Measurements from ENCODE around the gene HAPLN1. TPM values are rescaled to one million over a fixed set of nuclear protein-coding genes. Genes with fewer than 3 reads are reported as not detected.

Gene HAPLN1
- total RNA-seq, 1 experiment from 2014 or later, result 7.8 TPM

DNA sequence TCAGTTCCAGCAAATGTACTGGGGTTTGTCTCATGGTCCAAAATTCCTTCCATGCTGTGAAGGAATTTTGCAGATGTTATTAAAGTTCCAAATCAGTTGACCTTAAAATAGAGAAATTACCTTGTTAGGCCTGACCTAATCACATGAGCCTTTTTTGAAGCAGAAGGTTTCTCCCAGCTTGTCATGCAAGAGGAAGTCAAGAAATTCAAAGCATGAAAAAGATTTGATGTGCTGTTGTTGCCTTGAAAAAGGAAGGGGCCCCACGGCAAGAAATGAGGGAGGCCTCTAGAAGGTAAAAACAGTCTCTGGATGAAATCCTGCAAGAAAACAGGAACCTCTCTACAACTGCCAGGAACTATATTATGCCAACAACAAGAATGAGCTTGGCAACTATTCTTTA lies 24.2 kb upstream of the HAPLN1 start:
- H3K27me3 ChIP-seq (ENCODE audit: low read length), result no peaks in the 10 kb centered on the region
- no peak for TF ChIP-seq CTCF (conservative IDR thresholded peaks at IDR 0.05; ENCODE audit: low read depth, low read length)
- no peak for TF ChIP-seq EZH2 (IDR thresholded peaks at IDR 0.05; ENCODE audit: low read length, unreplicated experiment)
- no peak for TF ChIP-seq EZH2phosphoT487 (IDR thresholded peaks at IDR 0.05; ENCODE audit: borderline replicate concordance, low read length)
- no peak overlapping the region for H3K27ac ChIP-seq (ENCODE audit: low read length)
- ATAC-seq (no peak), DNase-seq (no peak)
- CTCF ChIA-PET, result no interaction called here
- no peaks in the 10 kb centered on the region for H3K9me2 ChIP-seq (replicated peaks; ENCODE audit: low read length)
- no peaks in the 10 kb centered on the region for H3K4me1 ChIP-seq (ENCODE audit: insufficient read depth, low read length)
- H2AFZ ChIP-seq (ENCODE audit: low read length), result no peak overlapping the region
- BruUV-seq (replicated peaks), result no TSS peak
- intact Hi-C loops (cut with micrococcal nuclease), result no loop called here
- no peak overlapping the region for H3K4me3 ChIP-seq (ENCODE audit: low read length)
- no peaks in the 10 kb centered on the region for H3F3A ChIP-seq (ENCODE audit: low read length, unreplicated experiment)
- POLR2A ChIA-PET (ENCODE audit: unreplicated experiment), result no interaction called here
- no peaks in the 10 kb centered on the region for H3K36me3 ChIP-seq (ENCODE audit: low read depth, low read length)
- H3K4me2 ChIP-seq (ENCODE audit: low read length), result no peak overlapping the region
- no peak overlapping the region for H3K9ac ChIP-seq (ENCODE audit: low read length)
- no peaks in the 10 kb centered on the region for H3K79me2 ChIP-seq (ENCODE audit: low read length)
- H3K9me3 ChIP-seq (ENCODE audit: low read length), result no peaks in the 10 kb centered on the region
- no peaks in the 10 kb centered on the region for H4K20me1 ChIP-seq (ENCODE audit: low read length)

DNA sequence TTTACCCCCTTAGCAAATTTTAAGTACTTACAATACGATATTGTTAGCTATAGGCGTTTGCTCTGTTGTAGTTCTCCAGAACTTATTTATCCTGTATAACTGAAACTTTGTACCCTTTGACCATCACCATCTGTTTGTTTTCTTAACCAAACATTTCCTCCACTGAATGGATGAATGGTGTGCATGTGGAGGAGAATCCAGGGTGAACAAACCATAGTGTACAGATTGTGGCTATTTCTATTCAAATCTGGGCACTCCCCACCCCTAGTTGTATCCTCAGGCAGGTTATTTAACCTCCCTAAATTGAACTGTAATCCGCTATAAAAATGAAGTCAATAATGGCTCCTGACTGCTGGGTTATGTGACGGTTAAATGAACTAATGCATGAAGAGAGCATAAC lies 21.4 kb upstream of the HAPLN1 start:
- H3K4me1 ChIP-seq (ENCODE audit: insufficient read depth, low read length), result peaks cover 8% of the 10 kb centered on the region; the same call in 1 of the 2 replicates
- H4K20me1 ChIP-seq (ENCODE audit: low read length), result no peaks in the 10 kb centered on the region
- TF ChIP-seq EZH2phosphoT487 (IDR thresholded peaks at IDR 0.05; ENCODE audit: borderline replicate concordance, low read length), result no peak
- no peak for TF ChIP-seq CTCF (conservative IDR thresholded peaks at IDR 0.05; ENCODE audit: low read depth, low read length)
- no peak for TF ChIP-seq EZH2 (IDR thresholded peaks at IDR 0.05; ENCODE audit: low read length, unreplicated experiment)
- H3K9me3 ChIP-seq (ENCODE audit: low read length), result no peaks in the 10 kb centered on the region
- H3K9me2 ChIP-seq (replicated peaks; ENCODE audit: low read length), result no peaks in the 10 kb centered on the region
- no peak overlapping the region for H3K4me3 ChIP-seq (ENCODE audit: low read length)
- H3K79me2 ChIP-seq (ENCODE audit: low read length), result no peaks in the 10 kb centered on the region
- H3F3A ChIP-seq (ENCODE audit: low read length, unreplicated experiment), result no peaks in the 10 kb centered on the region
- H3K9ac ChIP-seq (ENCODE audit: low read length), result no peak overlapping the region
- ChIA-PET POLR2A (ENCODE audit: unreplicated experiment) (no interaction called here), CTCF (no interaction called here)
- H3K27me3 ChIP-seq (ENCODE audit: low read length), result no peaks in the 10 kb centered on the region
- no peaks in the 10 kb centered on the region for H3K36me3 ChIP-seq (ENCODE audit: low read depth, low read length)
- H2AFZ ChIP-seq (ENCODE audit: low read length), result no peak overlapping the region
- BruUV-seq (replicated peaks), result no TSS peak
- no peak for ATAC-seq
- intact Hi-C loops (cut with micrococcal nuclease), result no loop called here
- H3K27ac ChIP-seq (ENCODE audit: low read length), result no peak overlapping the region
- H3K4me2 ChIP-seq (ENCODE audit: low read length), result no peak overlapping the region
- DNase-seq, result no peak

- no peak for TF ChIP-seq EZH2 (IDR thresholded peaks at IDR 0.05; ENCODE audit: low read length, unreplicated experiment)
- TF ChIP-seq CTCF (conservative IDR thresholded peaks at IDR 0.05; ENCODE audit: low read depth, low read length), result no peak
- no peak for TF ChIP-seq EZH2phosphoT487 (IDR thresholded peaks at IDR 0.05; ENCODE audit: borderline replicate concordance, low read length)
Observed at GRCh38 chr5:83741571-83741970, 20.9 kb upstream of the HAPLN1 start.

More at GRCh38 chr5:83741571-83741970, 20.9 kb upstream of the HAPLN1 start:
- peaks cover 8% of the 10 kb centered on the region; the same call in 1 of the 2 replicates for H3K4me1 ChIP-seq (ENCODE audit: insufficient read depth, low read length)
- POLR2A ChIA-PET (ENCODE audit: unreplicated experiment), result no interaction called here
- H3F3A ChIP-seq (ENCODE audit: low read length, unreplicated experiment), result no peaks in the 10 kb centered on the region
- no peaks in the 10 kb centered on the region for H3K79me2 ChIP-seq (ENCODE audit: low read length)
- H3K4me3 ChIP-seq (ENCODE audit: low read length), result no peak overlapping the region
- H3K27ac ChIP-seq (ENCODE audit: low read length), result no peak overlapping the region
- no peaks in the 10 kb centered on the region for H3K27me3 ChIP-seq (ENCODE audit: low read length)
- CTCF ChIA-PET, result no interaction called here
- no peaks in the 10 kb centered on the region for H4K20me1 ChIP-seq (ENCODE audit: low read length)
- no peak overlapping the region for H2AFZ ChIP-seq (ENCODE audit: low read length)
- H3K9me3 ChIP-seq (ENCODE audit: low read length), result no peaks in the 10 kb centered on the region
- no peak overlapping the region for H3K9ac ChIP-seq (ENCODE audit: low read length)
- intact Hi-C loops (cut with micrococcal nuclease), result no loop called here
- ATAC-seq (no peak), DNase-seq (no peak)
- no peaks in the 10 kb centered on the region for H3K36me3 ChIP-seq (ENCODE audit: low read depth, low read length)
- no peaks in the 10 kb centered on the region for H3K9me2 ChIP-seq (replicated peaks; ENCODE audit: low read length)
- H3K4me2 ChIP-seq (ENCODE audit: low read length), result no peak overlapping the region
- no TSS peak for BruUV-seq (replicated peaks)

Measured in PC-3 (cell line).